Panc1 (cell line): ENCODE measurements around the gene CALM3. TPM values are rescaled to one million over a fixed set of nuclear protein-coding genes. Genes with fewer than 3 reads are reported as not detected.

Experiments used
- ATAC-seq: fragments of 200-7000 bp; cut with Tn5 transposase; 2 replicates; pipeline ENCODE4 v1.9.1; 2020; ENCODE audit warnings: mild to moderate bottlenecking, moderate library complexity
- BruUV-seq: library from RNA; stranded (reverse); fragments of 400-500 nt; replicated peaks from 2 replicates; lab custom pipeline; 2021; lab: Mats Ljungman, UMichigan
- CTCF ChIA-PET: fragments of 300-600 bp; sonication (Branson Sonifier 250); formaldehyde crosslinking; loops from one replicate; lab custom pipeline; 2022; ENCODE audit warnings: antibody characterized with exemption; lab: Charles Lee
- POLR2A ChIA-PET: fragments of 300-600 bp; sonication (Branson Sonifier 250); formaldehyde crosslinking; loops from one replicate; lab custom pipeline; 2022; ENCODE audit warnings: antibody characterized with exemption; lab: Charles Lee
- DNase-seq: peaks from one replicate; pipeline ENCODE4 v3.0.0-alpha.2; 2010; ENCODE audit warnings: low read depth, low spot score
- H3K27ac ChIP-seq: 2 replicates; pipeline ENCODE4 v1.5.1; 2011; ENCODE audit warnings: mild to moderate bottlenecking, low read length, inconsistent platforms
- H3K27me3 ChIP-seq: fragments of 200-500 bp; sonication (Bioruptor generic); 2 replicates; pipeline ENCODE4 v1.6.0; 2014; ENCODE audit warnings: low read length, inconsistent platforms; ENCODE audit not compliant: control insufficient read depth, insufficient read depth
- H3K36me3 ChIP-seq: fragments of 200-500 bp; sonication (Bioruptor generic); 2 replicates; pipeline ENCODE4 v1.5.1; 2014; ENCODE audit warnings: inconsistent platforms, mild to moderate bottlenecking, low read length, moderate library complexity; ENCODE audit not compliant: control insufficient read depth, insufficient read depth
- H3K4me1 ChIP-seq: 2 replicates; pipeline ENCODE4 v1.5.1; 2011; ENCODE audit warnings: inconsistent platforms, mild to moderate bottlenecking, low read length, moderate library complexity; ENCODE audit not compliant: control insufficient read depth, insufficient read depth
- H3K4me3 ChIP-seq, 2 experiments: 2 replicates each; pipeline ENCODE4 v1.5.1; 2011 to 2012; ENCODE audit warnings: low read depth in 2 of 2, low read length in 2 of 2, mild to moderate bottlenecking in 2 of 2, inconsistent platforms in 1 of 2, moderate library complexity in 1 of 2
- H3K9me3 ChIP-seq: fragments of 200-500 bp; sonication (Bioruptor generic); 2 replicates; pipeline ENCODE4 v1.5.1; 2014; ENCODE audit warnings: low read depth, mild to moderate bottlenecking, inconsistent platforms, low read length, moderate library complexity; ENCODE audit not compliant: control insufficient read depth, insufficient read depth
- CTCF ChIP-seq: fragments of 450-650 bp; IDR thresholded peaks from 2 replicates; pipeline ENCODE4 v1.5.1; 2017; ENCODE audit warnings: mild to moderate bottlenecking
- POLR2AphosphoS5 ChIP-seq: IDR thresholded peaks from 2 replicates; pipeline ENCODE4 v1.6.1; 2012; ENCODE audit warnings: mild to moderate bottlenecking, low read depth, low read length, moderate library complexity
- REST ChIP-seq, 2 experiments: IDR thresholded peaks; 2 replicates each; pipeline ENCODE4 v1.6.1; 2011 to 2012; ENCODE audit warnings: low read depth in 2 of 2, control low read depth in 1 of 2, low read length in 1 of 2, mild to moderate bottlenecking in 1 of 2, moderate library complexity in 1 of 2; ENCODE audit not compliant: insufficient read depth in 1 of 2
- SIN3A ChIP-seq: IDR thresholded peaks from 2 replicates; pipeline ENCODE4 v1.6.1; 2012; ENCODE audit warnings: low read depth, mild to moderate bottlenecking, low read length, moderate library complexity, borderline replicate concordance; ENCODE audit not compliant: insufficient read depth
- TCF7L2 ChIP-seq: IDR thresholded peaks from 2 replicates; pipeline ENCODE4 v1.6.1; 2011; ENCODE audit warnings: mild to moderate bottlenecking, low read depth, low read length, inconsistent platforms
- in situ Hi-C: cut with HindIII; loops from 2 replicates; pipeline ENCODE4 v1.10.0; 2016; ENCODE audit warnings: low sequenced_read_pairs, low pct_unique_long_range_greater_than_20kb
- intact Hi-C: fragments of 100-400 bp; cut with micrococcal nuclease; formaldehyde crosslinking; loops from one replicate; pipeline ENCODE4 v1.10.0; 2022; ENCODE audit not compliant: unreplicated experiment
- total RNA-seq: library from RNA; stranded (reverse); gene quantifications from one replicate; pipeline ENCODE4 v1.2.1, GENCODE V29; 2021; ENCODE audit not compliant: unreplicated experiment

CALM3 gene
- total RNA-seq, 1 experiment from 2014 or later, result 212 TPM

GRCh38 chr19:46587861-46588260, 13.3 kb upstream of the CALM3 start:
- Histone ChIP-seq H3K4me3 (no peak overlapping the region), H3K27ac (no peak overlapping the region), H3K36me3 (no peaks in the 10 kb centered on the region), H3K4me1 (no peaks in the 10 kb centered on the region), H3K9me3 (no peaks in the 10 kb centered on the region), H3K27me3 (no peaks in the 10 kb centered on the region)
- ATAC-seq (no peak), DNase-seq (no peak)
- in situ Hi-C loops, result no loop called here
- TF ChIP-seq REST (IDR thresholded peaks at IDR 0.05; ENCODE audit: insufficient read depth in 1 of 2, low read depth in 2 of 2, low read length in 1 of 2), result no peak
- no peak for TF ChIP-seq SIN3A
- TF ChIP-seq TCF7L2, result no peak
- TF ChIP-seq POLR2AphosphoS5, result no peak
- TF ChIP-seq CTCF, result no peak
- ChIA-PET CTCF (no interaction called here), POLR2A (no interaction called here)
- BruUV-seq, result no TSS peak
- intact Hi-C loops, result no loop called here

GRCh38 chr19:46591254-46591653, 9.9 kb upstream of the CALM3 start:
- Histone ChIP-seq H3K27ac (no peak overlapping the region), H3K4me3 (no peak overlapping the region), H3K27me3 (no peaks in the 10 kb centered on the region), H3K36me3 (no peaks in the 10 kb centered on the region), H3K9me3 (no peaks in the 10 kb centered on the region), H3K4me1 (no peaks in the 10 kb centered on the region)
- ChIA-PET POLR2A (interaction anchor here (0.7 kb wide), 1 partner anchor 392 kb away, joined by 7 read pairs; no protein-coding TSS in a partner anchor), CTCF (no interaction called here)
- no peak for DNase-seq
- ATAC-seq, result no peak
- TF ChIP-seq REST (IDR thresholded peaks at IDR 0.05; ENCODE audit: insufficient read depth in 1 of 2, low read depth in 2 of 2, low read length in 1 of 2) (no peak), POLR2AphosphoS5 (no peak), SIN3A (no peak), TCF7L2 (no peak), CTCF (no peak)
- in situ Hi-C loops, result no loop called here
- BruUV-seq, result no TSS peak
- intact Hi-C loops, result no loop called here
